WTC11 (cell line): ENCODE measurements around the gene SNRPB2. TPM values are rescaled to one million over a fixed set of nuclear protein-coding genes. Genes with fewer than 3 reads are reported as not detected.

Experiments
- ATAC-seq: fragments of 200-7000 bp; cut with Tn5 transposase; 2 replicates; pipeline ENCODE4 v1.10.0; 2021; ENCODE audit warnings: mild to moderate bottlenecking, moderate library complexity
- CTCF ChIA-PET: fragments of 300-600 bp; sonication (Branson Sonifier 250); formaldehyde crosslinking; loops from one replicate; lab custom pipeline; 2021; ENCODE audit warnings: antibody characterized with exemption; lab: Charles Lee
- POLR2A ChIA-PET: fragments of 350-600 bp; sonication (Branson Sonifier 250); formaldehyde crosslinking; loops from one replicate; lab custom pipeline; 2021; ENCODE audit warnings: antibody characterized with exemption; lab: Charles Lee
- DNase-seq: peaks from one replicate; pipeline ENCODE4 v3.0.0; 2021; ENCODE audit warnings: low spot score
- H3K27ac Mint-ChIP-seq: 2 replicates; pipeline ENCODE4 v1.8.0; 2021; ENCODE audit warnings: mixed read lengths
- H3K27me3 Mint-ChIP-seq: 2 replicates; pipeline ENCODE4 v1.8.0; 2021; ENCODE audit warnings: low read depth, mild to moderate bottlenecking, moderate library complexity, mixed read lengths
- H3K36me3 Mint-ChIP-seq: 2 replicates; pipeline ENCODE4 v1.8.0; 2021; ENCODE audit warnings: mixed read lengths
- H3K4me1 Mint-ChIP-seq: 2 replicates; pipeline ENCODE4 v1.8.0; 2022; ENCODE audit warnings: mixed read lengths
- H3K4me3 Mint-ChIP-seq: 2 replicates; pipeline ENCODE4 v1.8.0; 2021; ENCODE audit warnings: mild to moderate bottlenecking, moderate library complexity, mixed read lengths
- H3K9me3 Mint-ChIP-seq: 2 replicates; pipeline ENCODE4 v1.8.0; 2021; ENCODE audit warnings: mixed read lengths
- AFF4 ChIP-seq: sonication (generic); formaldehyde crosslinking; IDR thresholded peaks from 2 replicates; pipeline ENCODE4 v1.8.1; 2023; ENCODE audit warnings: mild to moderate bottlenecking, missing genetic modification reagents, borderline replicate concordance
- GABPB1 ChIP-seq: sonication (generic); formaldehyde crosslinking; IDR thresholded peaks from 2 replicates; pipeline ENCODE4 v1.8.1; 2023; ENCODE audit warnings: mild to moderate bottlenecking, missing genetic modification reagents
- HMGXB4 ChIP-seq: sonication (generic); formaldehyde crosslinking; IDR thresholded peaks from 2 replicates; pipeline ENCODE4 v1.8.1; 2023; ENCODE audit warnings: mild to moderate bottlenecking, moderate library complexity, missing genetic modification reagents
- MXD4 ChIP-seq: fragments of 250-450 bp; sonication (Bioruptor Pico); IDR thresholded peaks from 2 replicates; pipeline ENCODE4 v1.8.0; 2021; ENCODE audit warnings: mild to moderate bottlenecking, moderate library complexity, borderline replicate concordance
- NFATC4 ChIP-seq: fragments of 250-450 bp; sonication (Bioruptor Pico); IDR thresholded peaks from 2 replicates; pipeline ENCODE4 v1.9.0; 2021; ENCODE audit warnings: mild to moderate bottlenecking
- NFE2L1 ChIP-seq: sonication (generic); formaldehyde crosslinking; IDR thresholded peaks from 2 replicates; pipeline ENCODE4 v1.8.1; 2023; ENCODE audit warnings: missing genetic modification reagents
- NR1H2 ChIP-seq: sonication (generic); formaldehyde crosslinking; IDR thresholded peaks from 2 replicates; pipeline ENCODE4 v1.9.0; 2021; ENCODE audit warnings: mild to moderate bottlenecking, moderate library complexity, missing genetic modification reagents
- RELA ChIP-seq: sonication (generic); formaldehyde crosslinking; IDR thresholded peaks from 2 replicates; pipeline ENCODE4 v1.8.1; 2022; ENCODE audit warnings: missing genetic modification reagents, mild to moderate bottlenecking, borderline replicate concordance
- SMAD3 ChIP-seq: sonication (generic); formaldehyde crosslinking; IDR thresholded peaks from 2 replicates; pipeline ENCODE4 v1.8.0; 2022; ENCODE audit warnings: missing genetic modification reagents, mild to moderate bottlenecking, borderline replicate concordance
- TCF7 ChIP-seq: sonication (generic); formaldehyde crosslinking; IDR thresholded peaks from 2 replicates; pipeline ENCODE4 v1.8.0; 2022; ENCODE audit warnings: mild to moderate bottlenecking, low read depth, missing genetic modification reagents, moderate library complexity
- TEAD1 ChIP-seq: sonication (generic); formaldehyde crosslinking; IDR thresholded peaks from 2 replicates; pipeline ENCODE4 v1.8.0; 2022; ENCODE audit warnings: mild to moderate bottlenecking, missing genetic modification reagents
- TEAD4 ChIP-seq: sonication (generic); formaldehyde crosslinking; IDR thresholded peaks from 2 replicates; pipeline ENCODE4 v1.8.0; 2022; ENCODE audit warnings: mild to moderate bottlenecking, missing genetic modification reagents
- ZNF671 ChIP-seq: fragments of 250-450 bp; sonication (Bioruptor Pico); IDR thresholded peaks from 2 replicates; pipeline ENCODE4 v1.8.0; 2021; ENCODE audit warnings: mild to moderate bottlenecking
- total RNA-seq: library from RNA; stranded (reverse); gene quantifications from 3 replicates; pipeline ENCODE4 v1.2.3, GENCODE V29; 2021
- TF ChIP-seq, protein P1 (sequence below): fragments of 250-450 bp; sonication (Bioruptor Pico); IDR thresholded peaks from 2 replicates; pipeline ENCODE4 v1.9.0; 2021; ENCODE audit warnings: mild to moderate bottlenecking, borderline replicate concordance
- TF ChIP-seq, protein P2 (sequence below): sonication (generic); formaldehyde crosslinking; IDR thresholded peaks from 2 replicates; pipeline ENCODE4 v1.8.1; 2023; ENCODE audit warnings: mild to moderate bottlenecking, missing genetic modification reagents
- TF ChIP-seq, protein P3 (sequence below): sonication (generic); formaldehyde crosslinking; IDR thresholded peaks from 2 replicates; pipeline ENCODE4 v1.8.1; 2022; ENCODE audit warnings: mild to moderate bottlenecking, moderate library complexity, missing genetic modification reagents
- TF ChIP-seq, protein P4 (sequence below): sonication (generic); formaldehyde crosslinking; IDR thresholded peaks from 2 replicates; pipeline ENCODE4 v1.8.1; 2022; ENCODE audit warnings: low read depth, mild to moderate bottlenecking, moderate library complexity, missing genetic modification reagents, borderline replicate concordance

Gene SNRPB2
- total RNA-seq, 1 experiment from 2014 or later, result 88.3 TPM

DNA sequence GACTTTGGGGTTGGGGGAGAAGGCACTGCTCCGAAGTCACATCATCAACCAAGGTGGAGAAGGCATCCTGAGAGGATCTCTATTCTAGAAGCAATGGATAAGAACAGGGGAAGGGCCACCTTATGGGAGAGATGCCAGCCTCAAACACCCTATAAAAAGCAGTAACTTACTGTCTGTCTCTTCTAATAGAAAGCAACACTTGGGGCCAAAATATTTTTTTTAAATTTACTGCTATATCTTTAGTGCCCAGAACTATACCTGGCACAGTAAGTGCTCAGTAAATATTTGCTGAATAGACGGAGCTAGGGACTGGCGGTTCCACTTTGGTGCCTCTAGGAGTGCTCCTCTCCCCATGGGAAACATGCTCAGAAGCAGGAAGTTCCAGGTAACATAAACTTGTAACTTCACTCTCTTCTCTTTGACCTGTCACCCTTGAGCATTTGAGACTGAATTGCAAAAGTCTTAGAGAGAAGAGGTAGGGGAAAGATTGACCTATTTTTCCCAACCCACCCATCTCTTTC lies 17.5 kb downstream of the SNRPB2 start:
- POLR2A ChIA-PET, result no interaction called here
- peaks cover 21% of the 10 kb centered on the region for H3K4me1 Mint-ChIP-seq
- ATAC-seq (peak; percentile 93), DNase-seq (no peak)
- H3K27ac Mint-ChIP-seq, result no peak overlapping the region
- H3K27me3 Mint-ChIP-seq, result no peaks in the 10 kb centered on the region
- CTCF ChIA-PET, result interaction anchor here (0.6 to 2.0 kb wide), 2 partner anchors 14 to 1261 kb away, joined by 5 to 13 read pairs; no protein-coding TSS in a partner anchor
- no peaks in the 10 kb centered on the region for H3K9me3 Mint-ChIP-seq
- TF ChIP-seq NFE2L1 (CRISPR knock-in tag) (no peak), TEAD1 (CRISPR knock-in tag) (no peak), SMAD3 (no peak)
- TF ChIP-seq, protein P1, sequence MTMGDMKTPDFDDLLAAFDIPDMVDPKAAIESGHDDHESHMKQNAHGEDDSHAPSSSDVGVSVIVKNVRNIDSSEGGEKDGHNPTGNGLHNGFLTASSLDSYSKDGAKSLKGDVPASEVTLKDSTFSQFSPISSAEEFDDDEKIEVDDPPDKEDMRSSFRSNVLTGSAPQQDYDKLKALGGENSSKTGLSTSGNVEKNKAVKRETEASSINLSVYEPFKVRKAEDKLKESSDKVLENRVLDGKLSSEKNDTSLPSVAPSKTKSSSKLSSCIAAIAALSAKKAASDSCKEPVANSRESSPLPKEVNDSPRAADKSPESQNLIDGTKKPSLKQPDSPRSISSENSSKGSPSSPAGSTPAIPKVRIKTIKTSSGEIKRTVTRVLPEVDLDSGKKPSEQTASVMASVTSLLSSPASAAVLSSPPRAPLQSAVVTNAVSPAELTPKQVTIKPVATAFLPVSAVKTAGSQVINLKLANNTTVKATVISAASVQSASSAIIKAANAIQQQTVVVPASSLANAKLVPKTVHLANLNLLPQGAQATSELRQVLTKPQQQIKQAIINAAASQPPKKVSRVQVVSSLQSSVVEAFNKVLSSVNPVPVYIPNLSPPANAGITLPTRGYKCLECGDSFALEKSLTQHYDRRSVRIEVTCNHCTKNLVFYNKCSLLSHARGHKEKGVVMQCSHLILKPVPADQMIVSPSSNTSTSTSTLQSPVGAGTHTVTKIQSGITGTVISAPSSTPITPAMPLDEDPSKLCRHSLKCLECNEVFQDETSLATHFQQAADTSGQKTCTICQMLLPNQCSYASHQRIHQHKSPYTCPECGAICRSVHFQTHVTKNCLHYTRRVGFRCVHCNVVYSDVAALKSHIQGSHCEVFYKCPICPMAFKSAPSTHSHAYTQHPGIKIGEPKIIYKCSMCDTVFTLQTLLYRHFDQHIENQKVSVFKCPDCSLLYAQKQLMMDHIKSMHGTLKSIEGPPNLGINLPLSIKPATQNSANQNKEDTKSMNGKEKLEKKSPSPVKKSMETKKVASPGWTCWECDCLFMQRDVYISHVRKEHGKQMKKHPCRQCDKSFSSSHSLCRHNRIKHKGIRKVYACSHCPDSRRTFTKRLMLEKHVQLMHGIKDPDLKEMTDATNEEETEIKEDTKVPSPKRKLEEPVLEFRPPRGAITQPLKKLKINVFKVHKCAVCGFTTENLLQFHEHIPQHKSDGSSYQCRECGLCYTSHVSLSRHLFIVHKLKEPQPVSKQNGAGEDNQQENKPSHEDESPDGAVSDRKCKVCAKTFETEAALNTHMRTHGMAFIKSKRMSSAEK, result no peak
- H3K36me3 Mint-ChIP-seq, result no peaks in the 10 kb centered on the region
- no peak overlapping the region for H3K4me3 Mint-ChIP-seq

DNA sequence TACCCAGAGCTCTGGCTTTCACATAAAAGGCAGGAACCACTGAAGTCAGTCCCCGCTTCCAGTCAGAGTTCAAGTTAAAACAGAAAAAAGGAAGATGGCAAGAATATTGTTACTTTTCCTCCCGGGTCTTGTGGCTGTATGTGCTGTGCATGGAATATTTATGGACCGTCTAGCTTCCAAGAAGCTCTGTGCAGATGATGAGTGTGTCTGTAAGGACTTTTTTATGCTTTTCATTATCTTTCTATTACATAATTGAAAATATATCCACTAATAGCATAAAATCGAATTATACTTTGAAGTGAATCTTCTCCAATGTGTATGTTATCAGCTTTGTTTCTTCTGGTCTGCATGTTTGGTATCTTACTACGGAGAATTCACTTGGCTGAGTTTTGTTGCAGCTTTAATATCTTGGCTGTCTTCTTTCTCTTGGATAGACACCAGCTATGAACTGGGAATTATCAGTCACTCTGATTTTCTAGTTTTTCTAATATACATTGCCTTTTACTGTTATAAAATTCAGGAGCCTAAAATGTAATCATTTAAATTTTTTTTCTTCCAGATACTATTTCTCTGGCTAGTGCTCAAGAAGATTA lies 18.6 kb downstream of the SNRPB2 start, which contains the start of gene OTOR:
Gene OTOR (plus strand): TSS at position 51 of the 593 bp plus-strand sequence. CDS start 44 bp downstream, at position 95.
- TF ChIP-seq HMGXB4 (CRISPR knock-in tag) (no peak), GABPB1 (CRISPR knock-in tag) (no peak)
- TF ChIP-seq, protein P2, sequence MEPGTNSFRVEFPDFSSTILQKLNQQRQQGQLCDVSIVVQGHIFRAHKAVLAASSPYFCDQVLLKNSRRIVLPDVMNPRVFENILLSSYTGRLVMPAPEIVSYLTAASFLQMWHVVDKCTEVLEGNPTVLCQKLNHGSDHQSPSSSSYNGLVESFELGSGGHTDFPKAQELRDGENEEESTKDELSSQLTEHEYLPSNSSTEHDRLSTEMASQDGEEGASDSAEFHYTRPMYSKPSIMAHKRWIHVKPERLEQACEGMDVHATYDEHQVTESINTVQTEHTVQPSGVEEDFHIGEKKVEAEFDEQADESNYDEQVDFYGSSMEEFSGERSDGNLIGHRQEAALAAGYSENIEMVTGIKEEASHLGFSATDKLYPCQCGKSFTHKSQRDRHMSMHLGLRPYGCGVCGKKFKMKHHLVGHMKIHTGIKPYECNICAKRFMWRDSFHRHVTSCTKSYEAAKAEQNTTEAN (CRISPR knock-in tag), result no peak
- H3K4me3 Mint-ChIP-seq, result no peak within 1 kb of the TSS
- no peak within 1 kb of the TSS for H3K27ac Mint-ChIP-seq
- peaks cover 29% of the 10 kb centered on the region for H3K4me1 Mint-ChIP-seq
- POLR2A ChIA-PET, result interaction anchor here (0.7 kb wide), 1 partner anchor 13 kb away, joined by 3 read pairs; no protein-coding TSS in a partner anchor
- no peaks in the 10 kb centered on the region for H3K36me3 Mint-ChIP-seq
- no peak for ATAC-seq
- CTCF ChIA-PET, result interaction anchor here (0.7 to 2.0 kb wide), 5 partner anchors 9 to 101 kb away, joined by 3 to 13 read pairs (median 3); no protein-coding TSS in a partner anchor
- DNase-seq, result no peak
- no peaks in the 10 kb centered on the region for H3K27me3 Mint-ChIP-seq
- 0 out of 2 replicates have a peak, but pooled peaks cover under 1% of the 10 kb centered on the region for H3K9me3 Mint-ChIP-seq

GRCh38 chr20:16749573-16749972 lies 19.7 kb downstream of the SNRPB2 start:
- H3K9me3 Mint-ChIP-seq, result peaks cover 10% of the 10 kb centered on the region
- no peak overlapping the region for H3K4me3 Mint-ChIP-seq
- ChIA-PET POLR2A (no interaction called here), CTCF (interaction anchor here (0.6 to 1.4 kb wide), 8 partner anchors 11 to 685 kb away, joined by 3 to 14 read pairs (median 3); no protein-coding TSS in a partner anchor)
- H3K27ac Mint-ChIP-seq, result no peak overlapping the region
- H3K36me3 Mint-ChIP-seq, result no peaks in the 10 kb centered on the region; the same call in 1 of the 2 replicates
- H3K4me1 Mint-ChIP-seq, result peaks cover 27% of the 10 kb centered on the region
- ATAC-seq (peak; percentile 67), DNase-seq (peak; percentile 60)
- H3K27me3 Mint-ChIP-seq, result no peaks in the 10 kb centered on the region
- TF ChIP-seq, protein P3, sequence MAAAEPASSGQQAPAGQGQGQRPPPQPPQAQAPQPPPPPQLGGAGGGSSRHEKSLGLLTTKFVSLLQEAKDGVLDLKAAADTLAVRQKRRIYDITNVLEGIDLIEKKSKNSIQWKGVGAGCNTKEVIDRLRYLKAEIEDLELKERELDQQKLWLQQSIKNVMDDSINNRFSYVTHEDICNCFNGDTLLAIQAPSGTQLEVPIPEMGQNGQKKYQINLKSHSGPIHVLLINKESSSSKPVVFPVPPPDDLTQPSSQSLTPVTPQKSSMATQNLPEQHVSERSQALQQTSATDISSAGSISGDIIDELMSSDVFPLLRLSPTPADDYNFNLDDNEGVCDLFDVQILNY, result no peak
- TF ChIP-seq MXD4, result no peak
- no peak for TF ChIP-seq TEAD1 (CRISPR knock-in tag)
- TF ChIP-seq, protein P4, sequence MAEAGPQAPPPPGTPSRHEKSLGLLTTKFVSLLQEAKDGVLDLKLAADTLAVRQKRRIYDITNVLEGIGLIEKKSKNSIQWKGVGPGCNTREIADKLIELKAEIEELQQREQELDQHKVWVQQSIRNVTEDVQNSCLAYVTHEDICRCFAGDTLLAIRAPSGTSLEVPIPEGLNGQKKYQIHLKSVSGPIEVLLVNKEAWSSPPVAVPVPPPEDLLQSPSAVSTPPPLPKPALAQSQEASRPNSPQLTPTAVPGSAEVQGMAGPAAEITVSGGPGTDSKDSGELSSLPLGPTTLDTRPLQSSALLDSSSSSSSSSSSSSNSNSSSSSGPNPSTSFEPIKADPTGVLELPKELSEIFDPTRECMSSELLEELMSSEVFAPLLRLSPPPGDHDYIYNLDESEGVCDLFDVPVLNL (CRISPR knock-in tag), result no peak
- TF ChIP-seq ZNF671 (CRISPR knock-in tag), result no peak
- TF ChIP-seq TCF7 (CRISPR knock-in tag), result no peak
- no peak for TF ChIP-seq AFF4
- TF ChIP-seq NFATC4, result no peak
- no peak for TF ChIP-seq TEAD4 (CRISPR knock-in tag)
- no peak for TF ChIP-seq RELA (CRISPR knock-in tag)
- no peak for TF ChIP-seq NR1H2
